Hepatic stellate cell (primary cell): ENCODE results near the gene INTU.

Experiments used
- DNase-seq: peaks from one replicate; pipeline ENCODE4 v3.0.0; 2011; ENCODE audit warnings: low spot score

INTU gene

GRCh38 chr4:127748957-127749356, 116.2 kb downstream of the INTU start:
- no peak for DNase-seq

GRCh38 chr4:127756906-127757305, 124.1 kb downstream of the INTU start:
- no peak for DNase-seq

- DNase-seq, result no peak
Observed at GRCh38 chr4:127759228-127759820, 126.6 kb downstream of the INTU start.

GRCh38 chr4:127759893-127760292, 127.1 kb downstream of the INTU start:
- DNase-seq, result no peak

GRCh38 chr4:127771535-127772275, 138.9 kb downstream of the INTU start:
- no peak for DNase-seq

- DNase-seq, result no peak
Observed at GRCh38 chr4:127772769-127773671, 140.3 kb downstream of the INTU start.

GRCh38 chr4:127775843-127776242, 143.1 kb downstream of the INTU start:
- DNase-seq, result no peak
